Large intestine (tissue), 3 donors: ENCODE results near the gene PCDHGB5. TPM values are rescaled to one million over a fixed set of nuclear protein-coding genes. Genes with fewer than 3 reads are reported as not detected.
"Not testable (repeated sequence)": the region's sequence is repeated elsewhere in the genome, so short reads cannot be mapped to it uniquely, and the experiment has no call there.

ENCODE experiments used
- DNase-seq, 2 donors: peaks; one replicate each; pipeline versions ENCODE4 v3.0.0 to v3.0.0-alpha.2; 2013
- H3K27ac ChIP-seq: one replicate; pipeline ENCODE4 v1.5.1; 2013; ENCODE audit warnings: low read length
- H3K27me3 ChIP-seq: 2 replicates; pipeline ENCODE4 v1.6.1; 2013; ENCODE audit warnings: low read length; ENCODE audit not compliant: control insufficient read depth, insufficient read depth
- H3K36me3 ChIP-seq: 2 replicates; pipeline ENCODE4 v1.6.1; 2013; ENCODE audit warnings: low read length; ENCODE audit not compliant: control insufficient read depth, insufficient read depth
- H3K4me1 ChIP-seq: one replicate; pipeline ENCODE4 v1.6.1; 2013; ENCODE audit warnings: low read length; ENCODE audit not compliant: control insufficient read depth, insufficient read depth
- H3K4me3 ChIP-seq: one replicate; pipeline ENCODE4 v1.5.1; 2013; ENCODE audit warnings: low read length
- H3K9me3 ChIP-seq: one replicate; pipeline ENCODE4 v1.6.1; 2013; ENCODE audit warnings: mild to moderate bottlenecking, low read depth, low read length, moderate library complexity; ENCODE audit not compliant: control insufficient read depth
- WGBS: methylation state at CpG from one replicate; pipeline ENCODE4 v1.1.5; 2013; ENCODE audit warnings: low lambda C conversion rate; ENCODE audit not compliant: insufficient coverage; 5-methylcytosine and 5-hydroxymethylcytosine counted together
- polyA plus RNA-seq: library from polyadenylated mRNA; unstranded; fragments of 120-200 nt; gene quantifications from one replicate; pipeline ENCODE4 v1.2.1, GENCODE V29; 2013

The PCDHGB5 gene
- polyA plus RNA-seq, 1 donor, result 1.8 TPM

DNA sequence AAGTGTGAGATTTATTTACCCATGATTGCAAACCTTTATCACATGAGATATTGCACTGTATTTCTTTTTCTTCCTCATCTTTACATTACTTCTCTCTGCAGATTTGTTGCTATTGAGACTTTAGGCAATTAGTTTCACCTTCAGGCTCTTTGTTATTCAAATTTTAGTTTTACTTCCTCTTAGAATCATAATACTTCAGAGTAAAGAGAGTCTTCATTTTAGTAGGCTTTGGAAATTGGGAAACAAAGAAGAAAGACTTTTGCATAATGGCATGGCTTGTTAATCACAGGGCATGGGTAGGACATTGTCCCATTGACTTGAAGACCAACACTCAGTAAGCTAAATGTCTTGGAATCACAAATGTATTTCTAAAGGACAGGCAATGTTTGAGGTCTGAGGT, 35.0 kb upstream of the PCDHGB5 start:
- Histone ChIP-seq H3K36me3 (no peaks in the 10 kb centered on the region), H3K9me3 (peaks cover 41% of the 10 kb centered on the region), H3K27ac (no peak overlapping the region), H3K4me3 (no peak overlapping the region), H3K4me1 (no peaks in the 10 kb centered on the region), H3K27me3 (peaks cover 52% of the 10 kb centered on the region)
- DNase-seq, result no peak

DNA sequence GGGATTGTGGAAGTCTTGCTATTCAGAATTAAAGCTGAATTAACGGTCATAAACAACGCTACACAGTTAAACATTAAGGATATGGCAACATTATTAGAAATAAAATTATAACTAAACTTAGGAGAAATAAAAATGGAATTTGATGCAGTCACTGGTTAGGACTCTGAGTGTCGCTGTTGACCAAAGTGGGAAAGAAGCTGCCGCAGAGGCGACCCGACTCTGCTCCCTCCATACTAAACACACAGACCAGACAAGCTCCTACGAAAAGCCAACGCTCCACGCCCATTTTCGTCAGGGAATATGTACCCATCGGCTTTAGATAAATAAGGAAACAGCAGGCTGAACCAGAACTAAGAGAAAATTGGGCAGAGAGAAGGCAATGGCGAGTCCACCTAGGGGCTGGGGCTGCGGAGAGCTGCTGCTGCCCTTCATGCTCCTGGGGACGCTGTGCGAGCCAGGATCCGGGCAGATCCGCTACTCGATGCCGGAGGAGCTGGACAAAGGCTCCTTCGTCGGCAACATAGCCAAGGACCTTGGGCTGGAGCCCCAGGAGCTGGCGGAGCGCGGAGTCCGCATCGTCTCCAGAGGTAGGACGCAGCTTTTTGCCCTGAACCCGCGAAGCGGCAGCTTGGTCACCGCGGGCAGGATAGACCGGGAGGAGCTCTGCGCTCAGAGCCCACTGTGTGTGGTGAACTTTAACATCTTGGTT, 33.6 kb upstream of the PCDHGB5 start, which contains the start of gene PCDHGA5:
PCDHGA5 (plus strand) TSS at position 211 of the 709 bp plus-strand sequence; CDS start at position 380, 169 bp downstream.
- DNase-seq, result no peak
- no peaks in the 10 kb centered on the region for H3K4me1 ChIP-seq
- WGBS, result 40% methylated on average over 2 of the region's 34 CpGs
- peaks cover 52% of the 10 kb centered on the region for H3K27me3 ChIP-seq
- no peak within 1 kb of the TSS for H3K4me3 ChIP-seq
- peaks cover 43% of the 10 kb centered on the region for H3K9me3 ChIP-seq
- H3K27ac ChIP-seq, result no peak within 1 kb of the TSS
- no peaks in the 10 kb centered on the region for H3K36me3 ChIP-seq

- no peaks in the 10 kb centered on the region for H3K36me3 ChIP-seq
- no peak overlapping the region for H3K27ac ChIP-seq
- no peak for DNase-seq
- H3K27me3 ChIP-seq, result peaks cover 52% of the 10 kb centered on the region
- H3K9me3 ChIP-seq, result peaks cover 37% of the 10 kb centered on the region
- no peaks in the 10 kb centered on the region for H3K4me1 ChIP-seq
- 59% methylated on average over 3 of the region's 46 CpGs for WGBS
- H3K4me3 ChIP-seq, result no peak overlapping the region
Observed at GRCh38 chr5:141366016-141366896, 31.5 kb upstream of the PCDHGB5 start.

- DNase-seq, result no peak
- Histone ChIP-seq H3K27ac (no peak within 1 kb of the TSS), H3K9me3 (peaks cover 40% of the 10 kb centered on the region), H3K36me3 (no peaks in the 10 kb centered on the region), H3K27me3 (peaks cover 59% of the 10 kb centered on the region), H3K4me1 (no peaks in the 10 kb centered on the region), H3K4me3 (no peak within 1 kb of the TSS)
- 50% methylated on average over 1 of the region's 32 CpGs for WGBS
Observed at GRCh38 chr5:141369994-141370848, 27.5 kb upstream of the PCDHGB5 start, which contains the start of gene PCDHGB3. Gene PCDHGB3, plus strand, starts transcription at chr5:141370242. Its CDS starts 153 bp downstream, at chr5:141370395.

DNA sequence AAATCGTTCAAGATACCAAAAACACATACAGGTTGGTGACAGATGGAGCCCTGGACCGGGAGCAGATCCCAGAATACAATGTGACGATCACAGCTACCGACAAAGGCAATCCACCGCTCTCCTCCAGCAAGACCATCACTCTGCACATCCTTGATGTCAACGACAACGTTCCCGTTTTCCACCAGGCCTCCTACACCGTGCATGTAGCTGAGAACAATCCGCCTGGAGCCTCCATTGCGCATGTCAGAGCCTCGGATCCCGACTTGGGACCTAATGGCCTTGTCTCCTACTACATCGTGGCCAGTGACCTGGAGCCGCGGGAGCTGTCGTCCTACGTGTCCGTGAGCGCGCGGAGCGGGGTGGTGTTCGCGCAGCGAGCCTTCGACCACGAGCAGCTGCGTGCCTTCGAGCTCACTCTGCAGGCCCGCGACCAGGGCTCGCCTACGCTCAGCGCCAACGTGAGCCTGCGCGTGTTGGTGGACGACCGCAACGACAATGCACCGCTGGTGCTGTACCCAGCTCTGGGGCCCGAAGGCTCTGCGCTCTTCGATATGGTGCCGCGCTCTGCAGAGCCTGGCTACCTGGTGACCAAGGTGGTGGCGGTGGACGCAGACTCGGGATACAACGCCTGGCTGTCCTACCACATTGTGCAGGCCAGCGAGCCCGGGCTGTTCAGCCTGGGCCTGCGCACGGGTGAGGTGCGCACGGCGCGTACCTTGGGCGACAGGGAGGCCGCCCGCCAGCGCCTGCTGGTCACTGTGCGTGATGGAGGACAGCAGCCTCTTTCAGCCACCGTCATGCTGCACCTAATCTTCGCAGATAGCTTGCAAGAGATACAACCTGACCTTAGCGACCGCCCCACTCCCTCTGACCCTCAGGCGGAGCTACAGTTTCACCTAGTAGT, 25.9 kb upstream of the PCDHGB5 start:
- DNase-seq, result no peak
- no peak overlapping the region for H3K27ac ChIP-seq
- no peaks in the 10 kb centered on the region for H3K36me3 ChIP-seq
- peaks cover 45% of the 10 kb centered on the region for H3K27me3 ChIP-seq
- no CpG with 5 or more reads among the region's 69 CpGs for WGBS
- H3K4me1 ChIP-seq, result no peaks in the 10 kb centered on the region
- H3K9me3 ChIP-seq, result peaks cover 37% of the 10 kb centered on the region
- H3K4me3 ChIP-seq, result no peak overlapping the region

DNA sequence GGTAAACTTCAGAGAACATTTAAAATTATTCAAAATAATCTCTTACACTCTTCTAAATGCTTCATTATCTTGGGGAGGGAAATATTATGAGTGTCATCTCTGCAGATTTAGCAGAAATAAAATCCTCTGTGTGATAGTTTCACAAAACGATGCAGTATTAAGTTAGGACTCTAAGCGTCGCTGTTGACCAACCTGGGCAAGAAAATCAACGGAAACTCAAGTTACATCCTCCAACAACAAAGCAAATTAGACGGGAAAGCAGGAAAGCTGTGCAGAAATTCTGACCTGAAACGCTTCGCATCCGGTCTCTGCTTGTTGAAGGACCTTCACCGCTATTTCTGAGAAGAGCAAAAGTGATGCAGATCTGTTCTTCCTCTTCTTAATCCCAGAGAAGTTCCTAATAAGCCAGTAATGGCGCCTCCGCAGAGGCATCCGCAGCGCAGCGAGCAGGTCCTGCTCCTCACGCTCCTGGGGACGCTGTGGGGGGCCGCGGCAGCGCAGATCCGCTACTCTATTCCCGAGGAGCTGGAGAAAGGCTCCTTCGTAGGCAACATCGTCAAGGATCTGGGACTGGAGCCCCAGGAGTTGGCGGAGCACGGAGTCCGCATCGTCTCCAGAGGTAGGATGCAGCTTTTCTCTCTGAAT, 24.0 kb upstream of the PCDHGB5 start, which contains the start of gene PCDHGA6:
PCDHGA6 (plus strand) TSS at position 219 of the 645 bp plus-strand sequence; CDS start at position 412, 193 bp downstream.
- no peak within 1 kb of the TSS for H3K27ac ChIP-seq
- no peaks in the 10 kb centered on the region for H3K4me1 ChIP-seq
- no peaks in the 10 kb centered on the region for H3K36me3 ChIP-seq
- peaks cover 45% of the 10 kb centered on the region for H3K27me3 ChIP-seq
- no CpG with 5 or more reads among the region's 27 CpGs for WGBS
- H3K4me3 ChIP-seq, result peak within 1 kb of the TSS; percentile 13
- no peak for DNase-seq
- H3K9me3 ChIP-seq, result peaks cover 34% of the 10 kb centered on the region

DNA sequence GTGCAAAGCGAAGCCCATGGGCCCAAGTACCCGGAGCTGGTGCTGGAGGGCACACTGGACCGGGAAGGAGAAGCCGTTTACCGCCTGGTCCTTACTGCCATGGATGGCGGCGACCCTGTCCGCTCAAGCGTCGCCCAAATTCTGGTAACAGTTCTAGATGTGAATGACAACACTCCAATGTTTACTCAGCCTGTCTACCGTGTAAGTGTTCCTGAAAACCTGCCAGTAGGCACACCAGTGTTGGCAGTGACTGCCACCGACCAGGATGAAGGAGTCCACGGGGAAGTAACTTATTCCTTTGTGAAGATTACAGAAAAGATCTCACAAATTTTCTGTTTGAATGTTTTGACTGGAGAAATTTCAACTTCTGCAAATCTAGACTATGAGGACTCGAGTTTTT, 23.1 kb upstream of the PCDHGB5 start:
- Histone ChIP-seq H3K36me3 (no peaks in the 10 kb centered on the region), H3K9me3 (peaks cover 34% of the 10 kb centered on the region), H3K4me1 (no peaks in the 10 kb centered on the region), H3K27ac (no peak overlapping the region), H3K27me3 (peaks cover 45% of the 10 kb centered on the region), H3K4me3 (no peak overlapping the region)
- no peak for DNase-seq
- WGBS, result no CpG with 5 or more reads among the region's 14 CpGs

DNA sequence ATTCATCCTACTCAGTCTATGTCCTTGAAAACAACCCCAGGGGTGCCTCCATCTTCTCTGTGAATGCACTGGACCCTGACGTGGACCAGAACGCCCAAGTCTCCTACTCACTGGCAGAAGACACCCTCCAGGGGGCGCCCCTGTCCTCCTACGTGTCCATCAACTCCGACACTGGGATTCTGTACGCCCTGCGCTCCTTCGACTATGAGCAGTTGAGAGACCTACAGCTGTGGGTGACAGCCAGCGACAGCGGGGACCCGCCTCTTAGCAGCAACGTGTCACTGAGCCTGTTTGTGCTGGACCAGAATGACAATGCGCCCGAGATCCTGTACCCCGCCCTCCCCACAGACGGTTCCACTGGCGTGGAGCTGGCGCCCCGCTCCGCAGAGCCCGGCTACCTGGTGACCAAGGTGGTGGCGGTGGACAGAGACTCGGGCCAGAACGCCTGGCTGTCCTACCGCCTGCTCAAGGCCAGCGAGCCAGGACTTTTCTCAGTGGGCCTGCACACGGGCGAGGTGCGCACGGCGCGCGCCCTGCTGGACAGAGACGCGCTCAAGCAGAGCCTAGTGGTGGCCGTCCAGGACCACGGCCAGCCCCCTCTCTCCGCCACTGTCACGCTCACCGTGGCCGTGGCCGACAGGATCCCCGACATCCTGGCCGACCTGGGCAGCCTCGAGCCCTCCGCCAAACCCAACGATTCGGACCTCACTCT, 22.1 kb upstream of the PCDHGB5 start:
- H3K4me1 ChIP-seq, H3K36me3 ChIP-seq, DNase-seq, H3K27ac ChIP-seq, H3K4me3 ChIP-seq: not testable (repeated sequence)
- WGBS, result no CpG with 5 or more reads among the region's 48 CpGs
- peaks cover 39% of the 10 kb centered on the region for H3K27me3 ChIP-seq
- H3K9me3 ChIP-seq, result peaks cover 34% of the 10 kb centered on the region
